GM19397 (cell line): ENCODE measurements around the gene RIPPLY2.
"Not testable (repeated sequence)": the region's sequence is repeated elsewhere in the genome, so short reads cannot be mapped to it uniquely, and the experiment has no call there.

ENCODE experiments used
- ATAC-seq: cut with Tn5 transposase; IDR thresholded peaks from one replicate; pipeline ENCODE4 v1.9.1; 2021; ENCODE audit warnings: mild to moderate bottlenecking, moderate library complexity; ENCODE audit not compliant: unreplicated experiment

RIPPLY2 gene

DNA sequence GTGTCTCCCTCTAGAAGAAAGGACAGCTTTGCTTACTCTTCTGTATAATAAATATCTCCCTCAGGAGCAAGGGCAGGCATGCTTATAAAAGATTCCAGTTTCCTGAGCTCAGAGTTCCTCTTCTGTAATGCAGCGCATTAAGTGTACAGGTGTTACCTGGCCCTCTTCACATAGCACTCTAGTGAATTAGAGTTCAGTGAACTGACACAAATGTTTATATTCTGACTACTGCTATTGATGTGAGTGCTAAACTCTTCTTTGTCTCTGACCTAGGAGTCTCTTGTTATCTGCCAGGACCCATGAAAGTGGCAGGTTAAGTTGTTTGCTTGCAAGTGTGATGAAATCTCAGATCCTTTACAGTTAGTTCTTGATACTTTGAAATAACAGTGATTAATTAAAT is 39.9 kb downstream of the RIPPLY2 start:
- ATAC-seq, result no peak

DNA sequence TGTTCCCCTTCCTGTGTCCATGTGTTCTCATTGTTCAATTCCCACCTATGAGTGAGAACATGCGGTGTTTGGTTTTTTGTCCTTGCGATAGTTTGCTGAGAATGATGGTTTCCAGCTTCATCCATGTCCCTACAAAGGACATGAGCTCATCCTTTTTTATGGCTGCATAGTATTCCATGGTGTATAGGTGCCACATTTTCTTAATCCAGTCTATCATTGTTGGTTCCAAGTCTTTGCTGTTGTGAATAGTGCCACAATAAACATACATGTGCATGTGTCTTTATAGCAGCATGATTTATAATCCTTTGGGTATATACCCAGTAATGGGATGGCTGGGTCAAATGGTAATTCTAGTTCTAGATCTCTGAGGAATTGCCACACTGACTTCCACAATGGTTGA is 43.9 kb downstream of the RIPPLY2 start:
- not testable (repeated sequence) for ATAC-seq

GRCh38 chr6:83901624-83902023 is 48.5 kb downstream of the RIPPLY2 start:
- no peak for ATAC-seq

GRCh38 chr6:83904395-83904794 is 51.2 kb downstream of the RIPPLY2 start:
- no peak for ATAC-seq

DNA sequence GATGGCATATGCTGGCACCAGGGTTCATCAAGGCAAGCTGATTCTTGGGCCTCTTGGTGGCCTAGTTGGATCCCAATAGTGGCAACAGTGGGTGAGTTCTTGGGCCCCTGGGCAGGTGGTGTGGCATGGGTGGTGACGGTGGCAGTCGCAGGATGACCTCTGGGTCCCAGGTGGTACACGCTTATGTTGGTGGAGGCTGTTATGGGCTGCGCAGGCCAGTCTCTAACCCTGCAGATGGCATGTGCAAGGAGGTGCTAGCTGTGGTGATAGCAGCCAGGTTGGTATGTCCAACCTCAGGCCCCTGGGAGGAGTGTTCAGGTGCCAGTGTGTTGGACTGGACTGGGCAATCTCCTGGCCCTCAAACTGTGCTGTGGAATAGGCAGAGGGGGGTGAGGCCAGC is 52.5 kb downstream of the RIPPLY2 start:
- ATAC-seq, result no peak
